GM12874 (cell line): ENCODE data around the gene IDI2.

Experiments
- CTCF ChIP-seq: IDR thresholded peaks from 2 replicates; pipeline ENCODE4 v1.5.1; 2011; ENCODE audit warnings: low read depth, mild to moderate bottlenecking, control low read depth, low read length, moderate library complexity; ENCODE audit not compliant: insufficient read depth

The IDI2 gene

GRCh38 chr10:1044146-1044545, 18.5 kb upstream of the IDI2 start:
- TF ChIP-seq CTCF, result no peak

GRCh38 chr10:1043532-1043995, 17.9 kb upstream of the IDI2 start:
- TF ChIP-seq CTCF, result no peak

- no peak for TF ChIP-seq CTCF
Measured at GRCh38 chr10:1041514-1041913, 15.9 kb upstream of the IDI2 start.

- no peak for TF ChIP-seq CTCF
Measured at GRCh38 chr10:1040133-1040532, 14.5 kb upstream of the IDI2 start.

GRCh38 chr10:1037098-1037497, 11.4 kb upstream of the IDI2 start:
- TF ChIP-seq CTCF, result no peak

- no peak for TF ChIP-seq CTCF
Measured at GRCh38 chr10:1036341-1036791, 10.7 kb upstream of the IDI2 start.

GRCh38 chr10:1035201-1035600, 9.5 kb upstream of the IDI2 start:
- TF ChIP-seq CTCF, result no peak

- no peak for TF ChIP-seq CTCF
Measured at GRCh38 chr10:1034758-1035157, 9.1 kb upstream of the IDI2 start.
